ENCODE measurements around the gene FOXF2.

The FOXF2 gene

GRCh38 chr6:1439349-1439748 is 50.0 kb downstream of the FOXF2 start:
- no peak for DNase-seq (ENCODE audit: low read depth in 1 of 2, low spot score in 1 of 2)

DNA sequence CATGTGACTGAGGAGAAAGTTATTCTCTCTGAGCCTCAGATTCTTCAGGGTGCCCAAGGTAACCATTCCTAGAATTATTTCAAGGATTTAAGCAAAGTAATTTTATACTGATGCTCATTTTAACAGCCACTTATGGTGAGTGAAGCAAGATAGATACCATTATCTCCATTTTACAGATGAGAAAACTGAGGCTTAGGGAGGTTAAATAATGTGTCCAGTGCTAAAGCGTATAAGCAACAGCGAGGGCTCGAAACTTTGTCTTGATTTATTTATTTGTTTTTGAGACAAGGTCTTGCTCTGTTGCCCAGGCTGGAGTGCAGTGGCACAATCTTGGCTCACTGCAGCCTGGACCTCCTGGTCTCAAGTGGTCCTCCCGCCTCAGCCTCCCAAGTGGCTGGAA is 53.6 kb downstream of the FOXF2 start:
- DNase-seq (ENCODE audit: low read depth in 1 of 2, low spot score in 1 of 2): no peak
